Vagina (tissue), 2 donors: ENCODE data around the gene ALDH9A1. TPM values are rescaled to one million over a fixed set of nuclear protein-coding genes. Genes with fewer than 3 reads are reported as not detected.

Experiments
- DNase-seq, 2 donors: peaks; one replicate each; pipeline ENCODE4 v3.0.0-alpha.2; 2017; ENCODE audit errors: extremely low spot score in 2 of 2
- H3K27ac ChIP-seq: fragments of 200-600 bp; sonication (generic); one replicate; pipeline ENCODE4 v1.5.1; 2019
- H3K27me3 ChIP-seq: fragments of 200-600 bp; sonication (generic); one replicate; pipeline ENCODE4 v1.5.1; 2019
- H3K36me3 ChIP-seq, 2 donors: fragments of 200-600 bp; sonication (generic); one replicate each; pipeline ENCODE4 v1.5.1; 2017 to 2019
- H3K4me1 ChIP-seq: fragments of 200-600 bp; sonication (generic); one replicate; pipeline ENCODE4 v1.5.1; 2019
- H3K4me3 ChIP-seq, 2 donors: fragments of 200-600 bp; sonication (generic); 1 replicate in 1 of 2; 2 replicates in 1 of 2; pipeline ENCODE4 v1.5.1; 2016 to 2019
- H3K9me3 ChIP-seq: fragments of 200-600 bp; sonication (generic); one replicate; pipeline ENCODE4 v1.5.1; 2019
- POLR2A ChIP-seq, 2 donors: fragments of 450-650 bp; IDR thresholded peaks; one replicate each; pipeline ENCODE4 v1.6.1; 2017; ENCODE audit warnings: antibody characterized with exemption in 2 of 2, mild to moderate bottlenecking in 2 of 2, moderate library complexity in 2 of 2
- POLR2AphosphoS5 ChIP-seq, 2 donors: sonication (generic); formaldehyde crosslinking; IDR thresholded peaks; one replicate each; pipeline ENCODE4 v1.9.0; 2017; ENCODE audit warnings: antibody characterized with exemption in 2 of 2, mild to moderate bottlenecking in 2 of 2, low read depth in 1 of 2; ENCODE audit not compliant: insufficient read depth in 1 of 2
- intact Hi-C: fragments of 100-400 bp; cut with DNase I; formaldehyde crosslinking; loops from one replicate; pipeline ENCODE4 v1.15.1; 2023
- total RNA-seq: library from RNA; depleted of rRNA; stranded (reverse); fragments of >200 nt; gene quantifications from one replicate; pipeline ENCODE4 v1.2.3, GENCODE V29; 2016
- TF ChIP-seq, protein P1 (sequence below), 3 experiments: fragments of 450-650 bp in 2 of 3; fragments of 200-600 bp in 1 of 3; sonication (generic) in 1 of 3; IDR thresholded peaks; one replicate each; pipeline ENCODE4 v1.5.1; 2017 to 2019; ENCODE audit warnings: antibody characterized with exemption in 3 of 3, mild to moderate bottlenecking in 2 of 3, moderate library complexity in 2 of 3

The ALDH9A1 gene
- total RNA-seq, 1 donor from 2014 or later, result 57.5 TPM

DNA sequence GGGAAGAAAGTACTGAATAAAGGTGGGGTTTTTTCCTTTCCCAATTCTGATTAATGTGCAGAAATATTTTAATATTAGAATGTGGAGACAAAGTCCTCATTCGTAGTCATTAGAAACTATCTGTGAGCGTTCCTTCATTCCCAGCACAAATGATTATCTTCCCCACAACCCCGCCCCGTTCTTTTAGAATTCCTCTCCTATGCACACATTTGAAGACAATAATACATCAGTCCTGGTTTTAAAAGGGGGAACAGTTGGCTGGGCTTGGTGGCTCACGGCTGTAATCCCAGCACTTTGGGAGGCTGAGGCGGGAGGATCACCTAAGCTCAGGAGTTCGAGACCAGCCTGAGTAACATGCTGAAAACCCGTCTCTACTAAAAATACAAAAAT is 876 bp downstream of the ALDH9A1 start:
- Histone ChIP-seq H3K4me1 (peaks cover 33% of the 10 kb centered on the region), H3K9me3 (no peaks in the 10 kb centered on the region), H3K36me3 (no peaks in the 10 kb centered on the region), H3K27me3 (no peaks in the 10 kb centered on the region), H3K27ac (peak overlapping the region; percentile 90), H3K4me3 (peak overlapping the region; percentile 66 to 74)
- DNase-seq, result no peak
- TF ChIP-seq, protein P1, sequence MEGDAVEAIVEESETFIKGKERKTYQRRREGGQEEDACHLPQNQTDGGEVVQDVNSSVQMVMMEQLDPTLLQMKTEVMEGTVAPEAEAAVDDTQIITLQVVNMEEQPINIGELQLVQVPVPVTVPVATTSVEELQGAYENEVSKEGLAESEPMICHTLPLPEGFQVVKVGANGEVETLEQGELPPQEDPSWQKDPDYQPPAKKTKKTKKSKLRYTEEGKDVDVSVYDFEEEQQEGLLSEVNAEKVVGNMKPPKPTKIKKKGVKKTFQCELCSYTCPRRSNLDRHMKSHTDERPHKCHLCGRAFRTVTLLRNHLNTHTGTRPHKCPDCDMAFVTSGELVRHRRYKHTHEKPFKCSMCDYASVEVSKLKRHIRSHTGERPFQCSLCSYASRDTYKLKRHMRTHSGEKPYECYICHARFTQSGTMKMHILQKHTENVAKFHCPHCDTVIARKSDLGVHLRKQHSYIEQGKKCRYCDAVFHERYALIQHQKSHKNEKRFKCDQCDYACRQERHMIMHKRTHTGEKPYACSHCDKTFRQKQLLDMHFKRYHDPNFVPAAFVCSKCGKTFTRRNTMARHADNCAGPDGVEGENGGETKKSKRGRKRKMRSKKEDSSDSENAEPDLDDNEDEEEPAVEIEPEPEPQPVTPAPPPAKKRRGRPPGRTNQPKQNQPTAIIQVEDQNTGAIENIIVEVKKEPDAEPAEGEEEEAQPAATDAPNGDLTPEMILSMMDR (IDR thresholded peaks at IDR 0.05), result no peak
- TF ChIP-seq POLR2AphosphoS5 (IDR thresholded peaks at IDR 0.05; ENCODE audit: insufficient read depth in 1 of 2, low read depth in 1 of 2) (no peak), POLR2A (IDR thresholded peaks at IDR 0.05) (no peak)
- intact Hi-C loops, result no loop called here

DNA sequence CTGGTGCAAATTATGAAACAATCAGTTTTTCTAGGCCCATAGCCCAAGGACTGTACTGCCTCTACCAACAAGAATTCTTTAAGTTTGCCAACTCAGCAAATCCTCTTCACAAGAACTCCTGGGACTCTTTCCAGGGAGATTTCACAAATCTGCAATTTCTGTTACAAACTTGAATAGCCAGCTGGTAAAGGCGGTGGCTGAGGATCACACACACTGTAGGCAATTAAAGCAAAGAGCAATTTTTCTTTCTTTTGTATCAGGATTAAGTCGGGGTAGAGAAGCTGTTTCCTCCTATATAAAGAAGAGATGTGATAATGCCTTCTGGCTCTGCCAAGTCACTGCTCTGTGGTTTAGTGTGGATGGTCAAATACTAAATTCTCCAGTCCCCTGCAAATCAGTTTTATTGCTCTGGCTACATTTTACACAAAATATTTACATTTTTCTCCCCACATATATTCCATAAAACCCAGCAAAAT is 1.7 kb downstream of the ALDH9A1 start:
- H3K9me3 ChIP-seq, result no peaks in the 10 kb centered on the region
- TF ChIP-seq, protein P1 (IDR thresholded peaks at IDR 0.05), result no peak
- TF ChIP-seq POLR2AphosphoS5 (IDR thresholded peaks at IDR 0.05; ENCODE audit: insufficient read depth in 1 of 2, low read depth in 1 of 2) (peak in 1 of 2 donors; percentile 82), POLR2A (IDR thresholded peaks at IDR 0.05) (no peak)
- no peaks in the 10 kb centered on the region for H3K36me3 ChIP-seq
- no peaks in the 10 kb centered on the region for H3K27me3 ChIP-seq
- peak overlapping the region in 1 of 2 donors; percentile 74 for H3K4me3 ChIP-seq
- peak overlapping the region; percentile 90 for H3K27ac ChIP-seq
- no peak for DNase-seq
- H3K4me1 ChIP-seq, result peaks cover 33% of the 10 kb centered on the region
- intact Hi-C loops, result no loop called here

DNA sequence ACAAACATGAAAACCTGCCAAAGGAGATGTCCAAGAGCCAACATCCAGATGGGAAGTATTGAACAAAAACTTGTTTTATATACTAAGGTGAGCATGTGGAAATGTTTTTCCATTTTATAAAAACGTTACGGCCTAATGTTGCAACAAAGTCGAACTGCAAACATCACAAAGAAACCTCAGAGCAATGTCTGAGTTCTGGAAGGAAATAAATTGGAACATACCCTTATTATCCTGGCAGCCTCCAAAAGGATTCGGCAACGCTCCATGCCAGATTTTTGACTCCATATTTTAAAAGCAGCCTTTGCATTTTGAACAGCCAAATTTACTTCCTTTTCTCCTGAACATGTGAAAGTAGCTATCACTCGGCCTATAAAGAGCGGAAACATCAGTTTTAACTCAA is 3.3 kb downstream of the ALDH9A1 start:
- TF ChIP-seq, protein P1 (IDR thresholded peaks at IDR 0.05), result no peak
- TF ChIP-seq POLR2AphosphoS5 (IDR thresholded peaks at IDR 0.05; ENCODE audit: insufficient read depth in 1 of 2, low read depth in 1 of 2) (no peak), POLR2A (IDR thresholded peaks at IDR 0.05) (no peak)
- Histone ChIP-seq H3K9me3 (no peaks in the 10 kb centered on the region), H3K27ac (no peak overlapping the region), H3K27me3 (no peaks in the 10 kb centered on the region), H3K36me3 (peaks cover 0 to 6% of the 10 kb centered on the region in 2 donors), H3K4me3 (no peak overlapping the region), H3K4me1 (peaks cover 33% of the 10 kb centered on the region)
- intact Hi-C loops, result no loop called here
- no peak for DNase-seq

DNA sequence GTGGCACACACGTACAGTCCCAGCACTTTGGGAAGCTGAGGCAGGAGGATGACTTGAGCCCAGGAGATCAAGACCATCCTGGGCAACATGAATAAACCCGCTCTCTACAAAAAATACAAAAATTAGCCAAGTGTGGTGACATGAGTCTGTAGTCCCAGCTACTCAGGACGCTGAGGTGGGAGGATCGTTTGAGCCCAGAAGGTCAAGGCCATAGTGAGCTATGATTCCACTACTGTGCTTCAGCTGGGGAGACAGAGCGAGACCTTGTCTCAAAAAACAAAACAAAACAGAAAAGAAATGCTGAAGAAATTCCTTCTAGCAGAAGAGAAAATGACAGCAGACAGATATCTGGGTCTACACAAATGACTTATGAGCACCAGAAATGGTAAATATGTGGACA is 10.3 kb downstream of the ALDH9A1 start:
- peaks cover 21% of the 10 kb centered on the region for H3K4me1 ChIP-seq

DNA sequence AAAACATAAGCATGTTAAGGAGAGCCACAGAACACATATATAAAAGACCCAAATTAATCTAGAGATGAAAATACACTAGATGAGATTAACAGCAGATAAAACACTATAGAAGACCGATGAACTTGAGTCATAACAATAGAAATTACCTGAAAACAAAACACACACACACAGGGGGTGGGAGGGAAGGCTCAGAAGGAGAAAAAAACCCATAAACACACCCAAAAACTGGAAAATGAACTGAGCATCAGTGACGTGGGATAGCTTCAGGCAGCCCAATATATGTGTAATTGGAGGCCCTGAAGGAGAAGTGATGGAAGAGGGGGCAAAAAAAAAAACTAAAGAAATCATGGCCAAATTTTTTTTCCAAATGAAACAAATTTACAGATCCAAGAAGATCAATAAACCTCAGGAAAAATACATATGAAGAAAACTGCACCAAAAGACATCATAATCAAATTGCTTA is 11.4 kb downstream of the ALDH9A1 start:
- Histone ChIP-seq H3K27me3 (no peaks in the 10 kb centered on the region), H3K36me3 (peaks cover 0 to 17% of the 10 kb centered on the region in 2 donors), H3K9me3 (no peaks in the 10 kb centered on the region), H3K4me3 (no peak overlapping the region), H3K4me1 (peaks cover 22% of the 10 kb centered on the region), H3K27ac (no peak overlapping the region)
- intact Hi-C loops, result no loop called here
- no peak for DNase-seq
- TF ChIP-seq, protein P1 (IDR thresholded peaks at IDR 0.05), result no peak
- TF ChIP-seq POLR2AphosphoS5 (IDR thresholded peaks at IDR 0.05; ENCODE audit: insufficient read depth in 1 of 2, low read depth in 1 of 2) (no peak), POLR2A (IDR thresholded peaks at IDR 0.05) (no peak)

More for the DNA sequence above, 10.3 kb downstream of the ALDH9A1 start:
- H3K9me3 ChIP-seq, result no peaks in the 10 kb centered on the region
- intact Hi-C loops, result no loop called here
- TF ChIP-seq, protein P1 (IDR thresholded peaks at IDR 0.05), result no peak
- TF ChIP-seq POLR2AphosphoS5 (IDR thresholded peaks at IDR 0.05; ENCODE audit: insufficient read depth in 1 of 2, low read depth in 1 of 2), result no peak
- TF ChIP-seq POLR2A (IDR thresholded peaks at IDR 0.05), result no peak
- no peak overlapping the region for H3K27ac ChIP-seq
- peaks cover 0 to 7% of the 10 kb centered on the region in 2 donors for H3K36me3 ChIP-seq
- no peak overlapping the region for H3K4me3 ChIP-seq
- H3K27me3 ChIP-seq, result no peaks in the 10 kb centered on the region
- no peak for DNase-seq
